Kidney epithelial cell (primary cell): ENCODE measurements around the gene SGMS1. TPM values are rescaled to one million over a fixed set of nuclear protein-coding genes. Genes with fewer than 3 reads are reported as not detected.

Experiments
- DNase-seq: peaks from one replicate; pipeline ENCODE4 v3.0.0-alpha.2; 2010; ENCODE audit warnings: low read depth
- H3K27me3 ChIP-seq: 2 replicates; pipeline ENCODE4 v1.6.0; 2011; ENCODE audit warnings: low read length; ENCODE audit not compliant: control insufficient read depth, insufficient read depth
- H3K36me3 ChIP-seq: 2 replicates; pipeline ENCODE4 v1.5.1; 2011; ENCODE audit warnings: low read length; ENCODE audit not compliant: control insufficient read depth, insufficient read depth
- H3K4me3 ChIP-seq: 2 replicates; pipeline ENCODE4 v1.5.1; 2011; ENCODE audit warnings: low read depth, mild to moderate bottlenecking, control low read depth, low read length
- CTCF ChIP-seq: IDR thresholded peaks from 2 replicates; pipeline ENCODE4 v1.5.1; 2011; ENCODE audit warnings: mild to moderate bottlenecking, moderate library complexity, low read length, control low read depth, inconsistent platforms; ENCODE audit not compliant: insufficient read depth, poor library complexity, severe bottlenecking
- total RNA-seq: library from RNA; depleted of rRNA; stranded (reverse); fragments of >200 nt; gene quantifications from 2 replicates; pipeline ENCODE4 v1.2.3, GENCODE V29; 2015

Gene SGMS1
- total RNA-seq, 1 donor from 2014 or later = 27.0 TPM

DNA sequence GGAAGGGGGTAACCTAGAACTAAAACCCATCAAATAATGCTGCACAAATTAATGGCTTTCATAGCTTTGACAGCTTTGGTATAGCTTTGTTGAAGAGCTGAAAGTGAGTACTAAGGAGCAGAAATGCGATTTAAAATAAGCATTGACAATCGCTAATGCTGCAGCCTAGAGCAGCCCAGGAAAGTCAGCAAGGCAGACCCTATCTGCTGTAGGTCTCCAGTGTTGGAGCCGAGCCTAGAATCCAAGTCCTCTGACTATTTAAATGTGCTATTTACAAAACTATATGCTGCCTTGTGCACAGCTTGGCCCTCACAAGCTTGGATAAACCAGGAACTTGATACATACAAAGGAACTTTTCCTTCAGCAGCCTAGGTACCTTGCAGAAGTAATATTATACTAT is 307.6 kb downstream of the SGMS1 start:
- no peaks in the 10 kb centered on the region for H3K27me3 ChIP-seq
- H3K36me3 ChIP-seq = no peaks in the 10 kb centered on the region
- H3K4me3 ChIP-seq = no peak overlapping the region
- DNase-seq = no peak
- TF ChIP-seq CTCF = no peak

GRCh38 chr10:50315424-50315823 is 308.3 kb downstream of the SGMS1 start:
- no peak for DNase-seq
- Histone ChIP-seq H3K4me3 (no peak overlapping the region), H3K36me3 (no peaks in the 10 kb centered on the region), H3K27me3 (no peaks in the 10 kb centered on the region)
- no peak for TF ChIP-seq CTCF

DNA sequence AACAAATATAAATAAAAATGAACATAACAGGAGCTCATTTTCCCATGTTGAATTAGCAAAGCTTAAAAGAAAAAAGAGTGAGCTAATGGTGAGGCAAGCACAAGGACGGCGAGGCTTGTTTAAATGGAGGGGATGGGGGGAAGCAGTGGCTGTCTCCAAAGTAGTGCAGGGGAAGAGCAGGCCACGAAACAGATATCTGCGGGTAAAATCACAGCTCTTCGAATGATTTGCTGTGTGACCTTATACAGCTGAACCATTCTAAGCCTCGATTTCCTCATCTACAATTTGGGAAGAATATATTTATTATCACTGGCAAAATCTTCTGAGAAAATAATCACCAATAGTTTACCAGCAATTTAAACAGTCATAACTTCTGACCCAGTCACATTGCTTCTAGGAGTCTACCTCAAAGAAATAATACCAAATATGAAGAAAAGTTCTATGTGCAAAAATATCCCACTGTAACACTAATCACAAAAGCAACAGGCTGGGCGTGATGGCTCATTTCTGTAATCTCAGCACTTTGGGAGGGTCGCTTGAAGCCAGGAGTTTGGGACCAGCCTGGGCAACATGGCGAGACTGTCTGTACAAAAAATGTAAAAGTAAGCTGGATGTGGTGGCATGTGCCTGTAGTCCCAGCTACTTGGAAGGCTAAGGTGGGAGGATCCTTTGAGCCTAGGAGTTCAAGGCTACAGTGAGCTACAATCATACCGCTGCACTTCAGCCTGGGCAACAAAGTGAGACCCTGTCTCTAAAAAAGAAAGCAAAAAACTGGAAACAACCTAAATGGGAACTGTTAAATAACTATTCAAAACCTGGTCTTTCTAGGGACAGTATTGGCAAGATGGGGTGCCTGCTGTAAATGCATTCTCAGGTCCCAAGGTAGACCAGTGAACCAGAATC is 309.3 kb downstream of the SGMS1 start:
- no peak for DNase-seq
- no peak for TF ChIP-seq CTCF
- Histone ChIP-seq H3K27me3 (no peaks in the 10 kb centered on the region), H3K36me3 (no peaks in the 10 kb centered on the region), H3K4me3 (no peak overlapping the region)

DNA sequence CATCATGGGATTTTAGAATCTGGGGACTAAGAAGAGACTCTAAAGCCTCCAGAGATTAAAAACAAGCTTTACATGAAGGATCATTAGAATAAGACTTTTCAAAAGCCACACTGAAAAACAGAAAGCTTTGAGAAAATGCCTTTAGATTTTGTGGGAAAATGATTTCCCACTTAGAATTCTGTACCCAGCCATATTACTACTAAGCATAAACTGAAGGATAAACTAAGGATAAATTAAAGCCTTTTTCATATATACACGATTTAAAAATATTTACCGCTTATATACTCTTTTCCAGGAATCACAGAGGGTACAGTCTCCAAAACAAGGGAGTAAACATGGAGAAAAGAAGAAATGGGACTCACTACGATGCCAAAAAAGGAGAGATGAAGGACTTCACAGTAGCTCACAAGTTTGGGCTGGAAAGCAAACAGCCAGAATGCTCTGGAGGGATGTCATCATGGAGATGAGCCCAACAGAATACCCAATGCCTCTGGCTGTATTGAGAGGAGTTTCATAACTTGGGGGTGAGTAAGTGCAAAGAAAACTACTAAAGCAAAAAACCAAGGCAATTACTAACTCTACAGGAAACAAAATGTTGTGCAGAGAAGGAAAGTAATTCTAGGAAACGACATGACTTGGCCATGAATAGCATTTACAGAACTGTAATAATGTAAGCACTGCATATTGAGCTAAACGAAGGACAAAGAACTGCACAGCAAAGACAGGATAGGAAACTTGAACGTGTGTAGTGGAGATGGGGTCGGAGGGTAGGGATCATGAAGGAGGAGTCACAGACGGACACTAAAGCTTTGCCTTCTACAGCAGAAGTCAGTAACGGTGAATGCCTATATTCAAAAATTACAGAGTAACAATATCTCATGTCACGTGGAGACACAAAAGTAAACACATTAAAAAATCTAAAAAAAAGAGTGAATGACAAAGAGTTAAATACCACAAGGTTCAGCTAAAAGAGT is 311.0 kb downstream of the SGMS1 start:
- Histone ChIP-seq H3K27me3 (no peaks in the 10 kb centered on the region), H3K36me3 (no peaks in the 10 kb centered on the region), H3K4me3 (no peak overlapping the region)
- DNase-seq = no peak
- no peak for TF ChIP-seq CTCF

DNA sequence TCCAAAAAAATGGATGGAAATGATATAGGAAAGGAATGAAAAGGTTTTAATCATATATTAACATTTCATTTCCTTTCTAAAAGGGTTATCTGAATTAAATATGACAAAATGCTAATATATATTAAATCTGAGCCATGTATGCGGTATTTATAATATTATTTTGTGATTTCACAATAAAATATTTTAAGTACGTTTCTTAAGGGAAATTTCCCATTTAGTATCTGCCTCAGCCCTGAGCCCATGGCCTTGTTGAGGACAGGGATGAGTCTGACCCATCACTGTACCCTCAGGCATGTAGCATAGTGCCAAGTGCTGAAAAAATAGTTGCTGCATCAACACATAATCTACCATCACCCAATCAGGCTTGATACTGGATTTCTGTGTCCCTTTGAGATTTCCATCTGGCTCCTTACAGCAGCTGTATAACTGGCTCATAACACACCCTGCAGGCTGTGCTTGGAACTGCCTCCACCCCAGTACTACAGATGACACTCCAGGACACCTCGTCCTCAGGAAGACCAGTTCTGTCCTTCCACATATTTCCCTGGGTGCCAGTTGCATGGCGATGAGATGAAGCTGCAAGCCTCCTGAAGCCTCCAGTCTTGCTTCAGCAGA is 313.1 kb downstream of the SGMS1 start:
- no peak overlapping the region for H3K4me3 ChIP-seq
- no peaks in the 10 kb centered on the region for H3K36me3 ChIP-seq
- H3K27me3 ChIP-seq = no peaks in the 10 kb centered on the region
- peak; percentile 40 for TF ChIP-seq CTCF
- DNase-seq = no peak
